Fibroblast of mammary gland (primary cell): ENCODE results near the gene PHPT1.

Experiments
- DNase-seq: peaks from one replicate; pipeline ENCODE4 v3.0.0-alpha.2; 2010; ENCODE audit warnings: low read depth
- H3K4me3 ChIP-seq: 2 replicates; pipeline ENCODE4 v1.5.1; 2011; ENCODE audit warnings: low read depth, mild to moderate bottlenecking, low read length, moderate library complexity; ENCODE audit not compliant: control insufficient read depth
- TF ChIP-seq, protein P1 (sequence below): conservative IDR thresholded peaks from 2 replicates; pipeline ENCODE4 v1.5.1; 2011; ENCODE audit warnings: low read depth, low read length, inconsistent platforms; ENCODE audit not compliant: control insufficient read depth, insufficient read depth

Gene PHPT1

DNA sequence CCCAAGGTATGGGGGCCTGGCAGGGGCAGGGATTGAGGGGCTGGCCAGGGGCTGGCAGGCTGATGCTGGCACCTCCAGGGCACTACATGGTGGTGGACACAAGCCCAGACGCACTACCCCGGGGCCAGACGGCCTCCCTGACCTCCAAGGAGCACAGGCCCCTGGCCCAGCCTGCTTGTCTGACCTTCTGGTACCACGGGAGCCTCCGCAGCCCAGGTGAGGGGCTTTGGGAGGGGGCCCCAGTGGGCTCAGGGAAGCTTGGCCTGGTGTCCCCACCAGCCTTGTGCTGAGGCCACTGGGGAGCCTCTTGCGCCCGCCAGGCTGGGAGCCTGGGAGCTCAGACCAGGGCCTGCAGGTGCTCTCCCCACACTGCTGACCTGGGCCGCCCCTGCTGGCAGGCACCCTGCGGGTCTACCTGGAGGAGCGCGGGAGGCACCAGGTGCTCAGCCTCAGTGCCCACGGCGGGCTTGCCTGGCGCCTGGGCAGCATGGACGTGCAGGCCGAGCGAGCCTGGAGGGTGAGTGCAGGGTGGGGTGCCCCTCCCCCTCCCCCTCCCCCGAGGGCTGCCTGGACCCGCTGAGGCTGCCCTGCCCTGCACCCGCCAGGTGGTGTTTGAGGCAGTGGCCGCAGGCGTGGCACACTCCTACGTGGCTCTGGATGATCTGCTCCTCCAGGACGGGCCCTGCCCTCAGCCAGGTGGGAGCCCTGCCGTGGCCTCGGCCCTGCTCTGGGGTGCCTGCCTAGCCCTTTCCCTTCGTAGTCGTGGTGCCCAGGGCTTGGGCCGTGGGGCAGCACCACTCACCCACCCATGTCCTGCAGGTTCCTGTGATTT lies 8.6 kb downstream of the PHPT1 start:
- H3K4me3 ChIP-seq, result no peak overlapping the region

DNA sequence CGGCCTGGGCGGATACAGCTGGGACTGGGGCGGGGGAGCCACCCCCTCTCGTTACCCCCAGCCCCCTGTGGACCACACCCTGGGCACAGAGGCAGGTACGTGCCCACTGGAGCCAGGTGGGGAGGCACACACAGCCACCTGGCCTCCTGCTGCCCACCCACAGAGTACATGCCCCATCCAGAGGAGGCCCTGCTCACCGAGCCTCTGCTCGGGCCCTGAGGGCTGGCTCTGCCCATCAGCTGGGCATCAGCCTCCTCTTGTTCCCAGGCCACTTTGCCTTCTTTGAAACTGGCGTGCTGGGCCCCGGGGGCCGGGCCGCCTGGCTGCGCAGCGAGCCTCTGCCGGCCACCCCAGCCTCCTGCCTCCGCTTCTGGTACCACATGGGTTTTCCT lies 9.2 kb downstream of the PHPT1 start:
- TF ChIP-seq, protein P1, sequence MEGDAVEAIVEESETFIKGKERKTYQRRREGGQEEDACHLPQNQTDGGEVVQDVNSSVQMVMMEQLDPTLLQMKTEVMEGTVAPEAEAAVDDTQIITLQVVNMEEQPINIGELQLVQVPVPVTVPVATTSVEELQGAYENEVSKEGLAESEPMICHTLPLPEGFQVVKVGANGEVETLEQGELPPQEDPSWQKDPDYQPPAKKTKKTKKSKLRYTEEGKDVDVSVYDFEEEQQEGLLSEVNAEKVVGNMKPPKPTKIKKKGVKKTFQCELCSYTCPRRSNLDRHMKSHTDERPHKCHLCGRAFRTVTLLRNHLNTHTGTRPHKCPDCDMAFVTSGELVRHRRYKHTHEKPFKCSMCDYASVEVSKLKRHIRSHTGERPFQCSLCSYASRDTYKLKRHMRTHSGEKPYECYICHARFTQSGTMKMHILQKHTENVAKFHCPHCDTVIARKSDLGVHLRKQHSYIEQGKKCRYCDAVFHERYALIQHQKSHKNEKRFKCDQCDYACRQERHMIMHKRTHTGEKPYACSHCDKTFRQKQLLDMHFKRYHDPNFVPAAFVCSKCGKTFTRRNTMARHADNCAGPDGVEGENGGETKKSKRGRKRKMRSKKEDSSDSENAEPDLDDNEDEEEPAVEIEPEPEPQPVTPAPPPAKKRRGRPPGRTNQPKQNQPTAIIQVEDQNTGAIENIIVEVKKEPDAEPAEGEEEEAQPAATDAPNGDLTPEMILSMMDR, result no peak
- no peak for DNase-seq
- no peak overlapping the region for H3K4me3 ChIP-seq

More for the DNA sequence above, 8.6 kb downstream of the PHPT1 start:
- TF ChIP-seq, protein P1, result no peak
- DNase-seq, result no peak

DNA sequence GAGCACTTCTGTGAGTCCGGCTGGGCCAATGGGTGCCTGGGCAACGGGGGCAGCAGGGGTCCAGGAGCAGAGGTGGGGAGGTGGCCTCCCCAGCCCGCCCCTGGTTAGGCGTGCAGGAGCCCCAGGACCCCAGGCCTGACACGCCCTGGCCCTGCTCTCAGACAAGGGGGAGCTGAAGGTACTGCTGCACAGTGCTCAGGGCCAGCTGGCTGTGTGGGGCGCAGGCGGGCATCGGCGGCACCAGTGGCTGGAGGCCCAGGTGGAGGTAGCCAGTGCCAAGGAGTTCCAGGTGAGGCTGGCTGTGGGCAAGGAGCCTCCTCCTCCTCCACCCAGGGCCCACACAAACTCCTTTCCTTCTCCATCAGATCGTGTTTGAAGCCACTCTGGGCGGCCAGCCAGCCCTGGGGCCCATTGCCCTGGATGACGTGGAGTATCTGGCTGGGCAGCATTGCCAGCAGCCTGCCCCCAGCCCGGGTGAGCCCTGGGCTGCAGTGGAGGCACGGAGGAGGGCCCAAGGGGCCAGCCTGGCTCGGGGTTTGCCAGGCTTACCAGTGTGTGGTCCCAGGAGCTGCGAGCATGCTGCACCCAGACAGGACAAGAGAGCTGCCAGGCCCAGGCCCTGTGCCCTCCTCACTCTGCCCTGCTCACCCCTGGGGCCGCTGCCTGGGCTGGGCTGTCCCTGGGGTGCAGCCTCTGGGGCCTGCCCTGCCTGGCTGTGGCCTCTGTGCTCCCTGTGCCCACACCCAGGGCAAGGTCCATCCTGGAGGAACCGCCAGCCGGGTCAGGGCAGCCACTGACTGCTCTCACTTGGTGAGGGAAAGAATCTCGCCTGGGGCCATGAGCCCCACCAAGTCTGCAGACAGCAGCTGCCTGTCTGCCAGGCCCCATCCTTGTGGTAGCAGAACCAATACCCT lies 9.9 kb downstream of the PHPT1 start:
- no peak overlapping the region for H3K4me3 ChIP-seq
- TF ChIP-seq, protein P1, result no peak

DNA sequence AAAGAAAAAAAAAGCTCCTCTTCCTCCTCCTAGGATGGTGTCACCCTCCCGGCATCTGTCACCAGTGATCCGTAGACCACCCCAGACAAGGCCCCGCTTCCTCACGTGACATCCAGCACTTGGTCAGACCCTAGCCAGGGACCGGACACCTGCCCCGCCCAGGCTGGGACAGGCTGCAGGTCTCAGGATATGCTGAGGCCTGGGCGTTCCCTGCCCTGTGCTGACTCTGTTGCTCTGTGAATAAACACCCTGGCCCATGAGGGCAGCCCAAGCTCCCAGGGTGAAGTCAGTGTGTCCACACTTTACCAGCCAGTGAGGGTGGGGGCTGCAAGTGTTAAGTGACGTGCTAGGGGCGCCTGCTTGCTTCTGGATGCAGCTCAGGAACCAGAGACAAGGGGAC lies 11.3 kb downstream of the PHPT1 start:
- TF ChIP-seq, protein P1, result no peak
- no peak overlapping the region for H3K4me3 ChIP-seq
- DNase-seq, result no peak

More for the DNA sequence above, 9.9 kb downstream of the PHPT1 start:
- peak; percentile 29 for DNase-seq

DNA sequence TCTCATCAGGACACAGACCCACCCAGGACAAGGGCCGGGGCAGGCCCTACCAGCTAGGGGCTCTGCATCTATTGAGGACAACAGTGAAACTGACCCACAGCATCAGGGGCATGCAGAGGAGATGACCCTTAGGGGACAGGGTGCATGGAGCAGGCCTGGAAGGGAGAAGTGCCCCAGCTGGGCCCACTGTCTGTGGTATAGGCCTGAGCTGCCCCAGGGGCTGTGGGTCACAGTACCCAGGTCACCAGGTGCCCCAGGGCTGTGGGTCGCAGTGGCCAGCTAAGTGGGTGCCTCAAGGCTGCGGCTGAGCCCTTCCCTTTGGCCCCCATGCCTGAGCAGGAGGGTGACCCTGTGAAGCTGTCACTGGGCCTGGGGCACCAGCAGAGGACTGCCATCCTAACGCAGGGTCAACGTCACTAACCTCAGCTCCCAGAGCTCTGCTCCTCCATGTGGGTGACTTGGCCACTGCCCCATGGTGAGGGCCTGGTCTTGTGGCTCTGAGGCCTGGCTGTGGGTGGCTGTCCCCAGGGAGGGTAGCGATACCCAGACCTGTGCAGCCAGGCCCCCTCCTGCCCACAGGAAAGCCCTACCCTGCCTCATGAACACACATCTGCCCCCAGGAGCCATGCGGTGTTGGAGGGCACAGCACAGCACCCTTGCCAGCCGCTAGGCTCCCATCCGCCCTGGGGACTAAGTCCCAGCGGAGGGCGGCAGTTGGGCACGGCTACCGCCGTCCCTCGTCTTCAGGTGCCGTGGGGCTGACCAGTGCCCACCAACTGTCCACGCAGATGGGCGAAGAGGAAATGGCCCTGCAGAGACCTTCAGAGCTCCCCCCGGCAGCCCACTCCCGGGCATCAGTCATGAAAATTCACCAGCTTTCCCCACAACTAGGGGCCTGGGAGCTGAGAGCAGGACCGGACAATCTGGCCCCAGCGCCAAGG lies 12.0 kb downstream of the PHPT1 start:
- TF ChIP-seq, protein P1, result no peak
- no peak for DNase-seq
- no peak overlapping the region for H3K4me3 ChIP-seq
